GM19468 (cell line): ENCODE results near the gene APOA5.

Experiments used
- ATAC-seq: cut with Tn5 transposase; IDR thresholded peaks from one replicate; pipeline ENCODE4 v1.9.1; 2021; ENCODE audit warnings: mild to moderate bottlenecking, moderate library complexity, moderate number of reproducible peaks; ENCODE audit not compliant: unreplicated experiment; ENCODE audit errors: extremely low read depth

The APOA5 gene

DNA sequence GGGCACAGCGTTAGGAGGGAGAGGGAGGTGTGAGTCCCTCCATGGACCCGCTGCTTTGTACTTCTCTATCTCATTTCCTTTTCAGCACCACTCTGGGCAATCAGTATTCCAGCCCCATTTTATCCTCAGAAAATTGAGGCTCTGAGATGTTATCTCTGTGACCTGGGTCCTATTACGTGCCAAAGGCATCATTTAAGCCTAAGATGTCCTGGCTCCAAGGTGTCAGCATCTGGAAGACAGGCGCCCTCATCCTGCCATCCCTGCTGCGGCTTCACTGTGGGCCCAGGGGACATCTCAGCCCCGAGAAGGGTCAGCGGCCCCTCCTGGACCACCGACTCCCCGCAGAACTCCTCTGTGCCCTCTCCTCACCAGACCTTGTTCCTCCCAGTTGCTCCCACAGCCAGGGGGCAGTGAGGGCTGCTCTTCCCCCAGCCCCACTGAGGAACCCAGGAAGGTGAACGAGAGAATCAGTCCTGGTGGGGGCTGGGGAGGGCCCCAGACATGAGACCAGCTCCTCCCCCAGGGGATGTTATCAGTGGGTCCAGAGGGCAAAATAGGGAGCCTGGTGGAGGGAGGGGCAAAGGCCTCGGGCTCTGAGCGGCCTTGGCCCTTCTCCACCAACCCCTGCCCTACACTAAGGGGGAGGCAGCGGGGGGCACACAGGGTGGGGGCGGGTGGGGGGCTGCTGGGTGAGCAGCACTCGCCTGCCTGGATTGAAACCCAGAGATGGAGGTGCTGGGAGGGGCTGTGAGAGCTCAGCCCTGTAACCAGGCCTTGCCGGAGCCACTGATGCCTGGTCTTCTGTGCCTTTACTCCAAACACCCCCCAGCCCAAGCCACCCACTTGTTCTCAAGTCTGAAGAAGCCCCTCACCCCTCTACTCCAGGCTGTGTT lies 37.2 kb upstream of the APOA5 start:
- no peak for ATAC-seq

DNA sequence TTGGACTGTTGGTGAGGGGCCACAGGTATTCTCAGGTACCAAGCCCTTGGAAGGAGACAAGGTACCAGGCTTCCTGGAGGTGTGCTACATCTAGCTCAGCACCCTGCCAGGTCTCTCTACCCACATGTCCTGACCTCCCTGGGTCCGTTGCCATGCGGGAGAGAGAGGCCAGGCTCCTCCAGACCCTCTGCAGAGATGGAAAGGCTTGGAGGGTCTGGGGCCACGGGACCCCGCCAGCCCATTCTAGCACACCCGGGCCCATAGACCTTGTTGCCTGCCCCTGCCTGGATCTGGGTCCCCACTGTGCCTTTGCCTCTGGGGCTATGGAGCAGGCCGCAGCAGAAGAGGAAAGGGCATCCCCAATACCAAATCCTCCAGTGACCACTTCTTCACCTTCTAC lies 35.8 kb upstream of the APOA5 start:
- ATAC-seq: no peak

DNA sequence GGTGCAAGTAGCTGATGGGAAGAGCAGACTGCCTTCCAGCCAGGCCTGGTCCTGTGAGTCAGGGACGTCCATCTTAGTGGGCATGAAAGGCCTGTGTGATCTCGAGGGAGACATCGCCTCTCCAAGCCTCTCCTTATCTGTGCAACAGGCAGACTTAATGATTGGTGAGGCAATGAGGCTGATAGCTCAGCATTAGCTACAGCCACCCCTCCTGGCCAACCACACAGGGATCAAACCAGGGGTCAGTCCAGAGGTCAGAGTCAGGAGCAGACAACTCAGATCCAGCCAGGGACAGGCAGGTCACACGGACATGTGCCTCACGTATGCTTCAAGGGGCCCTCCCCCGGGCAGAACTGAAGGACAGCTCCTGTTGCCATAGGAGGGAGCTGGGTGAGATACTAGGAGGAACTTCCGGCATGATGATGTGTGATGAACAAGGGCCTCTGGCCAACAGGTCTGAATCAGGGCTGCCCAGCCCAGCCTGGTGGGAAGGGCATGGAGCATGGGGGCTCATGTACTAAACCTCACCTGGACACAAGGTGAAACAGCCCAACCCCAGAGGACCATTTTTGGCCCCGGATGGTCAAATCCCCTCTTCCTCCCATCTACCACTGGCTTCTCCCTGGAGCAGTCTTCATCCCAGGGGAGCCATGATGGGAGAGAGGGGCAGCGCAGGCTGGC lies 35.2 kb upstream of the APOA5 start:
- no peak for ATAC-seq

DNA sequence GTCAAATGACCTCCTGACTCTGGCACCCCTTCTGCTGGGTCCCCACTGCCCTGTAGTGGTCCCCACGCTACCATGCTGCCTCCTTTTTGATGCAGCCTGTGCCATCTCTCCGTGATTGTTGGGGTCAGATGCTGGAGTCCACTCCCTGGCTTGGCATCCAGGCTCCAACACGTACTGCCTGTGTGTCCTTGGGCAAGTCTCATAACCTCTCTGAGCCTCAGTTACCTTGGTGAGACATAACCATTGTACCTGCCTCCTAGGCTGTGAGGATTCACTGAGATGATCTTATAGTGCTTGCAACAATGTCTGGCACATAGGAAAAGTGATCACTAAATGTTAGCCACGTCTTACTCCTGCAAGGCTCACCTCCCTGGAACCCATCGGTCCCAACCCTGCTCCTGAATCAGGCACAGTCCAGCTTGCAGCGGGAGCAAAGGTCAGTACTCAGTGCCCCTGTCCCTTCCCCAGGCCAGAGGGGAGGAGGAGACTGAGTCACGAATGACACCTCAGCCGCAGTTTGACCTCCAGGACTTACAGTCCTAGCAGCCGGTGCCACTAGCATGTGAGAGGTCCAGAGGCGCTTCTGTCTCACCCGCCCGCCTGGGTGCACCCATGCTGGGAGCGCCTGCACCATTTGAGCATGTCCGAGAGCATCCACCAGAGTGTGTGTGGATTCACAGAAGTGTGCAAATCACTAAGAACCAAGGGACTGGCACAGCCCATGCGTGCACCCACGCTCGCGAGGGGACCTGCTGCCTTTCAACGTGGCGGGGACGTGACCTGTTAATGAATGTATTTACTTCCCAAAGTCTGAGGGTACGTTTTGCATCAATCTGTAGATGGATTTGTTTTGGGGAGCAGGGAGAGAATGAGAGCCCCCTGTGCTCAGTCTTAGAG lies 34.4 kb upstream of the APOA5 start:
- ATAC-seq: no peak

DNA sequence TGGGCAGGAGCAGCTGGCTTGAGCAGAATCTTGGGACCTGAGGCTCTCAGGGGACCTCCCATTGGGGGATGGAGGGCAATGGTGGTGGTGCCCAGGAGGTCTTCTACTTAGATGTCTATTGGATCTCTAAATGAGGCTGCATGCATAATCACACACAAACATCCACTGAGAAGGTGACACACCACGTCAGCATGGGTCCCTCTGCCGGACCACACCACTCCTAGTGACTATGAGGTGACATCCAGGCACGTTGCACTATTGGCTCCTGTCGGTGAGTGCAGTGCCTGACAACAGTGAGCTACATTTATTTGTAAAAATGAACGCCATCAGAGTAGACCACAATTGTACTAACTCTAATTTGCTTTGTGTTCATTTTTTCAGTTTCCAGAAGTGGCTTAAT lies 33.8 kb upstream of the APOA5 start:
- no peak for ATAC-seq

DNA sequence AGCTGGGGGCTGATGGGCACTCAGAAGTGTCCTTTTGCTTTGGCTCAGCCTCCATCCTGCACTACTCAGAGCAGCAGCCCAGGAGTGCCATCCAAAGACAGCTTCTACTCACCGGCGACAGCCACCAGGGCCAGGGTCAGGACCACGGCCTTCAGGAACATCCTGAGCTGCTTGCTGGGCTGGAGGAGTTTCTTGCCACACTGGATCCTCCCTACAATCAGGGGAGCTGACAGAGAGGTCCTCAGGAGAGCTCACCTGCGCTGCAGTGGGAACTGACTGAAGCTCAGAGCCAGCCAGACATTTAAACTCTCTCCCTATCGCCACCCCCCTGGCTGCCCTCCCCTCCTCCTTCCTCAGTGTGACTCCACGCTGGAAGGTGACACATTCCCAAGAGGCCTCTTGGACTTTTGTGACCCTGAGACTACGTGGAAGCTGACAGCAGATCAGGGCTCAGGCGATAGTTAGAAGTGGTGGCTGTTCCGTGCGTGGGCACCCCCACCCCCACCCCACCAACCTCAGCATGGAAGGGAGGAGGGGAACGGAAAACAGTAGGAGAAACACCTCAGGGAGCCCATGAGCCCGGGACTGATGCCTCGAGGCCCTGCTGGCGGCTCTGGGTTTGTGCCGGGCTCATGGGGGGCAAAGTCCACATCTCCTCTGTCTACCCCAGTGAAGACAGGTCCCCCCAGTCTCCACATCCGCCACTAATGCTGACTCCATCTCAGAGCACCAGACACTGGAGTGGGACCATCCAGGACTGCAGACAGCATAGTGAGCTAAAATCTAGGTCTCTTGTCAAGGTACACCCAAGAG lies 31.6 kb upstream of the APOA5 start, which contains the start of gene APOA4:
TSS of gene APOA4 (minus strand) at position 274 of the 813 bp plus-strand sequence. CDS start at position 161, 113 bp downstream.
- ATAC-seq: no peak

DNA sequence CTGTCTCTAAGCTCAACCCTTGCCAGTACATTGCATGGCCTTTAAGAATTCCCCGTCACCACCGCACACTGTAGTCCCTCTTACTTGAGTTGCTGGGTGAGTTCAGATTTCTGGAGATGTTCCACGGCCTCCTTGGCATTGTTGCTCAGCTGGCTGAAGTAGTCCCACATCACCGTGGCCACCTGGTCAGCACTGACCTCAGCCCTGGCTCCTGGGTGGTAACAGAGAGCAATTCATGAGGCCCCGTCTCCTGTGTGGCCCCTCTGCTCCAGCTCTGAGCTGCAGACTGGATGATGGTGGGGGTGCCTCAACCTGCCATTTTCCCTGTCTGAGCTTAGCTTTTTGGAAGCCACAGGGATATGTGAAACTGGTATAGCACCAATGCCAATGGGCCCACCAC lies 30.9 kb upstream of the APOA5 start:
- no peak for ATAC-seq

DNA sequence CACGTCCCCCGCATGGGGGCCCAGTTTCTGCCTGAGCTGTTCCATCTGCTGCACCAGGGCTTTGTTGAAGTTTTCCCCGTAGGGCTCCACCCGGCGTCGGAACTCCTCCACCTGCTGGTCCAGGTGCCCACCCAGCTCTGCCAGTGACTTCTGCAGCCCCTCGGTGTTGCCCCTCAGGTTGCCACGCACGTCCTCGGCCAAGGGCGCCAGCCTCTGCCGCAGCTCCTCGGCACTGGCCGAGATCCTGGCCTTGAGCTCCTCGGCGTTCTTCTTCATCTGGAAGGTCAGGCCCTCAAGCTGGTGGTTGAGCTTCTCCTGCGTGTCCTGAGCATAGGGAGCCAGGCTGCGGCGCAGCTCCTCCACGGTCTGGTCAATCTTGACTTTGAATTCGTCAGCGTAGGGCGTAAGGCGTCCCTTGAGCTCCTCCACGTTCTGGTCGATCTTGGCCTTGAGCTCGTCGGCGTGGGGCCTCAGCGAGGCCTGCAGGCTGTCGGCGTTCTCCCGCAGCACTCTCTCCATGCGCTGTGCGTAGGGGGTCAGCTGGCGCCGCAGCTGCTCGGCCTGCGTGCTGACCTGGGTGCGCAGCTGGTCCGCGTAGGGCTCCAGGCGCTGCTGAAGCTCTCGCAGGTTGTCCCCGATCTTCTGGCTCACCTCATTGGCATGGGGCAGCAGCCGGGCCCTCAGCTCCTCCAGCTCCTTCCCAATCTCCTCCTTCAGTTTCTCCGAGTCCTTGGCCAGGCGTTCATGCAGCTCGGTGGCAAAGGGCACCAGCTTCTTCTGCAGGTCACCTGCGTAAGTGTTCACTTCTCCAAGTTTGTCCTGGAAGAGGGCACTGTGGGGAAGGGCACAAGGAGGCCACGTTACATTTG lies 29.6 kb upstream of the APOA5 start:
- ATAC-seq: no peak

DNA sequence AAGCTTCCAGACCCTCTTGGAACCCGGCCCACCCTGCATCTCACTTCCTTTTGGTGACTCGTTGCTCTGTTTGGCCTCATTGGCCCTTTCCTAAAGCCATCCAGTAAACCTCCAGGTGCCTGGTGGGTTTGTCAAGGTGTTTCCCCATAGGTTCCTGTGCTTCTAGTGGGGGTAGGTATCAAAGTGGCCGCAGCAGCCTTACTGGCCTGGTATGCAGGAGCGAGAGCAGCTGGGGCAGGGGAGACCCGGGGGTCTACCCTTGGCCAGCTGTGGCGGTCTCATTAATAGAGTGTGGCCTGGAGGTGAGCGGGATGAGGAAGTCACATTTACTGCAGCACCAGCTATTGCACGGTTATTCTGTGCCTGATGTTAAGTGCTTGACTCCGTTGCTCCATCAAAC lies 27.4 kb upstream of the APOA5 start:
- no peak for ATAC-seq

DNA sequence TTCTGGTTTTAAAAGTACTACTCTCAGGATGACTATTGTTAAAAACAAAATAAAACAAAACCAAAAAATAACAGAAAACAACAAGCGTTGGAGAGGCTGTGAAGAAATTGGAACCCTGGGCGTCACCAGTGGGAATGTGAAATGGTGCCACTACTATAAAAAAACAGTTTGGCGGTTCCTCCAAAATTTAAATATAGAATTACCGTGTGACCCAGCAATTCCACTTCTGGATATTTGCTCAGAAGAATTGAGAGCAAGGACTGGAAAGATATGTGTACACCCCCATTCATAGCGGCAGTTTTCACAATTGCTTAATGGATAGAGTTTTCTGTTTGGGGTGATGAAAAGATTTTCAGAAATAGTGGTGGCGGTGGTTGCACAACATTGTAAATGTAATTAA lies 22.8 kb upstream of the APOA5 start:
- ATAC-seq: no peak

DNA sequence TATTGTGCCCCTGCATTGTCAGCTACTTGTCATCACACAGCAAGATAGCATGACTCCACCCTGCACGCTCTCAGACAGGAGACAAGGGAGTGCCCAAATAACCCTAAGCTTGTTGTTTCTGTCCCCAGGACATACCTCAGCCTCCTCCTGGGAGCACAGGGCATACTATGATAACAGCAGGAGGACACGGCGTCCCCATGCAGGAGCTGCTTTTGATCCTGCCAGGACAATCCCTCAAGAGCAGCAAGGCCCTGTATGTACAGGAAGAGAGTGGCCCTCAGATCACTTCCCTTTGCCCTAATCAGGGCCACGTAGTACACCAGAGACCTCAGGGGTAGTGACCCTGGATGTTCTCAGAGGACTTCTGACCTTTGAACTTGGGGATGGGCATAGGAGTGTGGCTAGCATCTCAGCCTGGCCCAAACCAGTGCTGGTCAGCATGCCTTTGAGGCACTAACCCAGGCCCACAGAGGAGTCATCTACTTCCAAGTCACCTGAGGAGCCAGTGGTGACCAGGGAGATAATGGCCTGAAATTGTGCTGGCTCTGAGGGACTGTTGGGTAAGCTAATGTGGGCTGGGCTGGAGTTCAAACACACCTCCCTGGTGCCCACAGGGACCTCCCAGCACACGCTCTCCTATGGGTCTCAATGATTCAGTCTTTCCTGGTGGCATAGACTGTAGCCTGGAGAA lies 22.2 kb upstream of the APOA5 start:
- no peak for ATAC-seq

DNA sequence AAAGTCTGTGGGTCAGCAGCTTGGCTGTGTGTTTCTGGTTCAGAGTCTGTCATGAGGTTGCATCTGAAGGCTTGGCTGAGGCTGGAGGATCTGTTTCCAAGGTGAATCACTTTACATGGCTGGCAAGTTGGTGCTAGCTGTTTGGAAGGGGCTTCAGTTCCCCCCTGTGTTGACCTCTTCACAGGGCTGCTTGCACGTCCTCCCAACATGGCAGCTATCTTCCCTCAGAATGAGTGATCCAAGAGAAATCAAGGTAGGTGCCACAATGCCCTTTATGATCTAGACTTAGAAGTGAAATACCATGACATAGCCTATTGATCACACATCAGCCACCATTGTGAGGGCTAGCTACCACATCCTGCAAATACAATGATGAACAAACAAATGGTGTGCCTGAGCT lies 21.5 kb upstream of the APOA5 start:
- ATAC-seq: no peak

DNA sequence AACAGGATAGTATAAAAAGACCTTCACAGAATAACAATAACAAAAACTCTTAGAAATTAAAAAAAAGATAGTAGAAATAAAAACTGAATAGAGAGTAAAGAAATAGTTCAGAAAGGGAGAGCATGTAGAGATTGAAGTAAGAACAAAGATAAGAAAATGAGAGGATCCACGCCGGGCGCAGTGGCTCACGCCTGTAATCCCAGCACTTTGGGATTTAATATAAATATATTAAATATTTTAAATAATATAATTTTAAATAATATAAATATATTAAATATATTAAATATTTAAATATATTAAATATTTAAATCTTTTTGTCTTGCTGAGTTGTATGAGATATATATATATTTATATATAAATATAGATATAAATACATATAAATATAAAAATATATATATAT lies 20.4 kb upstream of the APOA5 start:
- no peak for ATAC-seq

DNA sequence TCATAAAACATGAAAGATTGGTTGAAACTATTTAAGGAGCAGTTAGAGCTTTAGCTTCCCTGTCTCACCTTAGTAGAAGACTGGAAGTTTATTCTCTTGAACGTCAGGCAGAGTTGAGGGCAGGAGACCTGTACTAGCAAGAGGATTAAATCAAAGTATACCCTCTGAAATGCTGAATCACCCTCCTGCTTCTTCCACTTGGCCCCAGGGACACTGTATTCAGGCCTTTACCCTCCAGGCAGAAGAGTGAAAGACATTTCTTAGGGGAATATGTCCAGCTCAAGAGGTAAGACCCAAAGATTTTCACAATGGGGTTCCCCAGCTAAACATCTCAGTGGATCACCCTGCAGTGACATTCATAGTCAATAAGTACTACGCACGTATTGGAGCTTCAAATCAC lies 19.5 kb upstream of the APOA5 start:
- no peak for ATAC-seq

DNA sequence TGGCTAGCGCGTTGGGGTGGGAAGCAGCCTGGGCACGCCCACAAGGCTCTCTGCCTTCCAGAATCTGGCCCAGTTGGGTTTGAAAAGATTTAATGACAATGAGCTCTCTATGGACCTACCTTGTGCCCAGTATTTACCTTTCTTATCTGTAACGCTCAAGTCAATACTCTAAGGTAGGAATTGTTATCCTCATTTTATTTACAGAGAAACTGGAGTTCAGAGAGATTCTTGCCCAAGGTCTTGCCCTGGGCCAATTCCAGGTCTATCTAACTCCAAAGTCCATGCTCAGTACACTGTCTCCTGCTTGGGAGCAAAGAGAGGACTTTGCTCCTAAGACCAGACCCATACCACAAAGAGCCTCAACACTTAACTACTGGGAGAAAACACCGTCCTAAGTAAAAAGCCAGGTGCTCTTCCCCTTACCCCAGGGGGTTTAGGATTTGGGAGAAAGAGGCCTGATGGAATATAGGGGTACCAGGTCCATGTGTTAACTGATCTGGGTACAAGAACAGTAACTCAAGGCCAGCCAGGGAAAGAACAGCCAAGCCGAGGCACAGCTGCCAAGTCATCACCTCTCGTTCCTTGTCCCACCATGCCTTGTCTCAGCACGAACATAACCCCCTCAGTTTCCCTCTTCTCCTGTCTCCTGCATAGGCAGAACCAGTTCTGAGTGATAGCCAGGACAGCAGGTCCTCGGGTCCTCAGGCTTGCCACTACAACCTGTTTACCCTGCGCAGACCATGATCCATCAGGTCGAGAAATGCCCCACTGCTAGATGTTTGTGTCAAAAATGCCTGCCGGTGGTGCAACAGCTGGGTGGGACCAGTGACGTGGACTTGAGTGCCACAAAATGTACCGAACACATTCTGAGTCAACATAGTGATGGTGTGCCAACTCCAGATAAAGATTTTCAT lies 16.8 kb upstream of the APOA5 start:
- no peak for ATAC-seq

DNA sequence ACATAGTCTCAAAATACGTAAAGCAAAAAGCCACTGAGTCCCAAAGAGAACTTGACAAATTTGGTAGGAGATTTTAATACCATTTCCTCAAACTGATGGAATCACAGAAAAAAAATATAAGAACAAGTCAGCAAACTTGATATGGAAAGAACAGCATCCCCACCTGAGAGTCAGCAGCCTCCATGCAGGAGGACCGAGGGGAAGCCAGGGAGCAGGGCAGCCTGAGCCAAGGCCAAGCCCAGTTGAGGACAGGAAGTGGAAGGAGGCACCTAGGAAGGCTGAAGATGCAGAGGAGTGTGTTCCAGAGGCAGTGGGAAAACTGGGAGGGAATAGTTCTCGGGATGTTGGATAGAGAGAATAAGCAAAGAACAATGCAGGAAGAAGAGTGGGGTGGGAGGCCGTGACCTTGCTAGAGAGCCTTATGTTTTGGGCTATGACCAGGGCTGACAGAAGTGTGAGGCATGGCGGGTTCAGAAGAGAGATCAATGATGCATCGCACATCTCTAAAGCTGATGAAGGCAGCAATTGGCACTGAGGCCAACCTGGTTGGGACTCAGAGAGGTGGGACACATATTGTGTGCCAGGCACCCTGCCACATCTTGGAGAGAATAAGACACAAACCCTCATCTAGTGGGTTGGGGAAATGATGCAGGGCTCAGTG lies 16.1 kb upstream of the APOA5 start:
- ATAC-seq: no peak

DNA sequence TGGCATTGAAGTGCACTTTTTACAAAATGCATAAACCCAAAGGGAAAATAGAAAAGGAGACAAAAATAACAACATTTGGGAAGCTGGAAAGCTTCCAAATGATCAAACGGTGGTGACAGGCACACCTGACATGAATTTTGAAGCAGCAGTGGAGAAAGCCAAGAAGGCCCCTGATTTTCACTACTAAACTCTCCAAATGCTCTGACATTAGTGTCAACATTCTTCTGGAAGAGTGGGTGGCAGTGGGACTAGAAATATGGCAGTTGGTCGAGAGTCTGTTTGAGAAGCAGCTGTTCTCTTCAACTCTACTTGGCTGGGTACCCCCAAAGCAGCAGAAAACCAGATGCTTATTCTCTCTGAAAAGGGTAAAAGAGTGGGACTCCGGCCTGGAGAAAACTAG lies 12.3 kb upstream of the APOA5 start:
- ATAC-seq: no peak
